IPS DF 4.7 (cell line): ENCODE results near the gene CPEB1.

Experiments used
- DNase-seq: peaks from one replicate; pipeline ENCODE4 v3.0.0-alpha.2; 2013; ENCODE audit warnings: low spot score; ENCODE audit errors: extremely low read depth

CPEB1 gene

GRCh38 chr15:82595766-82596165 lies 51.4 kb downstream of the CPEB1 start:
- DNase-seq: no peak

DNA sequence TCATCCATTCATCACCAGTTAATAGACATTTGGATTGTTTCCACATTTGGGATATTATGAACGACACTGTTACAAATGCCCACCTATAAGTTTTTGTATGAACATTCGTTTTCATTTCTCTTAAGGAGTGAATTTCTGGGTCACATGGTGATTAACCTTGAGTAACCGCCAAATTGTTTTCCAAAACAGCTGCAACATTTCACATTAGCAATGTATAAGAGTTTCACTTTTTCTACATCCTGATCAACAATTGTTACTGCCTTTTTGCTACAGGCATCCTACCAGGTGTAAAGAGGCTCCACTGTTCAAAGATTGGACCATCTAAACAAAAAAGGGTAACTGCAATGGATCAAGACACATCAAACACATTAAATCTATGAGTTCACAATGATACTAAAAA lies 52.0 kb downstream of the CPEB1 start:
- no peak for DNase-seq

- no peak for DNase-seq
Observed at GRCh38 chr15:82587805-82588204, 59.4 kb downstream of the CPEB1 start.

GRCh38 chr15:82585072-82585471 lies 62.1 kb downstream of the CPEB1 start:
- DNase-seq: no peak

DNA sequence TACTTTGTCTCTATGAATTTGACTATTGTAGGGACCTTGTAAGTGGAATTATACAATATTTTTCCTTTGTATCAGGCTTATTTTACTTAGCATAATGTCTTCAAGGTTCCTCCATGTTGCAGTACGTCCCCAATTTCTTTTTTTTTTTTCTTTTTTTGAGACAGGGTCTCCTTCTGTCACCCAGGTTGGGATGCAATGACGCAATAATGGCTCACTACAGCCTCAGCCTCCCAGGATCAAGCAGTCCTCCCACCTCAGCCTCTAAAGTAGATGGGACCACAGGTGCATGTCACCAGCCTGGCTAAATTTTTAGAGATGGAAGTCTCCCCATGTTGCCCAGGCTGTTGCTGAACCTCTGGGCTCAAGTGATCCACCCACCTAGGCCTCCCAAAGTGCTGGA lies 66.5 kb downstream of the CPEB1 start:
- no peak for DNase-seq

GRCh38 chr15:82575335-82575734 lies 71.8 kb downstream of the CPEB1 start:
- DNase-seq: no peak

DNA sequence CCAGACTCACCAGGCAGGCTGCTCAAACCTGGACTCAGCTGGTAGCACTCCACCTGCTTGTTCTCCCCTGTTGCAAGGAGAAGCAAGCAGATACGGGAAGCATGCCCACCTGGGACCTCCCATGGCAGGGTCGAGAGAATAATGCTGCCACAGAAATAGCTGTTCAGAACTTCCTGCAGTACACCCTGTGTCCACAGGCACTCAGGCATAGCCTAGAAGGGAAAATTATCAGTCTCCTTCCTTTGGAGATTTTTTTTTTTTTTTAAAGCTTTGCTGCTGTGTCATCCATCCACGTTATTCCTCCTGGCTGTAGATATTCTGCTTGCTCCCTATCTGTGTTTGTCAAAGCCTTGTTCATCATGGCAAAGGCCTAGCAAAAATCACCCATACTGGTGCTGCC lies 74.2 kb downstream of the CPEB1 start:
- DNase-seq: no peak

DNA sequence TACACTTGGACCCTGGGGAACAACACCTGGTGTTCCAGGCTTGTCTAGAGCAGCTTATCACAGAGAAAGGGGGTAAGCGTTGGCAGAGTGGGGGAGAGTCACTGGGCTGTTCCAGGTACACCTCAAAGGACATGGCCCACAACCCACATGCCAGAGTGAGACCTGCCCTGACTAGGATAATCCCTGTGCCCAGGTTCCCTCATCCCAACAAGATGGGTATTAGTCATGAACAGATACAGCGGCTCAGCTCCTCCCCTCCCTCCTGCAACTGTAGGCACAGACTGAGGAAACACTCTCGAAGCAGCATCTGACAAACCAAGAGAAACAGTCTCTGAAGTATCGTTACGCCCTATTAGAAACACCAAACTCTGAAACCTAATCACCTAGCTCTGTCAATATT lies 74.9 kb downstream of the CPEB1 start:
- DNase-seq: no peak

GRCh38 chr15:82571722-82572222 lies 75.4 kb downstream of the CPEB1 start:
- no peak for DNase-seq

- DNase-seq: no peak
Observed at GRCh38 chr15:82570721-82571508, 76.2 kb downstream of the CPEB1 start.

DNA sequence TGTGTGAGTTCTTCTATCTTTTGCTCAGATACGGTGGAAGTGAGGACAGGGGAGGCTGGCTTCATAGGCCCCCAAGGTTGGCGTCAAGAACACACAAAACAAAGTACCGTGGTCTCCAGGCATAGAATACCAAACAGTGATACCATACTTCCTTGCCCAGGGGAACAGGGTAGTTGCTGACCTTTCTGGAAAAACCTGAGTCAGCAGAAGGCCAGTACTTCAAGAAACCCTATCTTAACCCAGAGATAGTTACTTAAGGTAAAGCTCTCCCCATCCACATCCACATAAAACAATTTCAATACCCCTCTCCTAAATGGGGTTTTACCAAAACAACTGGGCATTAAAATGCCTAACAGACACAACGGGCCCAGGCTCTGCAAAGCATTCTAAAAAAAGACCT lies 77.3 kb downstream of the CPEB1 start:
- no peak for DNase-seq

DNA sequence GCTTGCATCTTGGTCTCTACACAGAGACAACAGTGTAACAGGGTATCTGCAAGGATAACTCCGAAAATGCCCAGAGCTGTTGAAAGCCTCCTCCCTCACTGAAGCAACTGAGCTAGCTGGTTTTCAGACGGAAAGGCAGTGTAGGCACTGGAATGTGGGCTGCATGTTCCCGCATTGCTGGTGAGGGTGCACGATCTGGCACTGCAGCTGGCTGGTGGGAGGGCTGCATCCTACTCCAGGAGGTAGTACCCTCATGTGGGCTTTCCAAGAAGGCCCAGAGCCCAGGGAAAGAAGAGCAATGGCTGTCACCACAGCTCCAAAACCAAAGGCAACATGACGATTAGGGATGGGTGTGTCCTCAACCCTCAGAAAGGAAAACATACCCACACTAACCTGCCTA lies 78.2 kb downstream of the CPEB1 start:
- no peak for DNase-seq

GRCh38 chr15:82567661-82568060 lies 79.5 kb downstream of the CPEB1 start:
- no peak for DNase-seq

DNA sequence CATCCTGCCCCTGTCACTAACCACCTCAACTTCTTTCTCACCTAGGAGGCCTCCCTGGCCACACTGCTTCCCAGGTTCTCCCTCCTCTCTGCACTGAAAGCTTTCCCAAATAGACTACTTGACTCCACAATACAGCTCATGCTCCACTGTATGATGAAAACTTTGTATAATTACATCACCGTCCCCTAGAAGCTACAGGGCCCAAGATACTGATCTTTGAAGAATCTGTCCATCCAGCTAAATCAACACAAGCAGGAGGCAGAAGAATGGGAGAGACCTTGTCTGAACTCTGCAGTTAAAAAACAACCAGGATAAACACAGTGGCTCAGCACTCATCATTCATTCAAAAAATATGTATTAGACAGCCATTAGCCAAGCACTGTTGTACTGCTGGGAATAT lies 80.5 kb downstream of the CPEB1 start:
- no peak for DNase-seq

- DNase-seq: no peak
Observed at GRCh38 chr15:82558502-82558901, 88.7 kb downstream of the CPEB1 start.

GRCh38 chr15:82556315-82557035 lies 90.7 kb downstream of the CPEB1 start:
- no peak for DNase-seq

GRCh38 chr15:82554849-82555248 lies 92.3 kb downstream of the CPEB1 start:
- no peak for DNase-seq

GRCh38 chr15:82554351-82554750 lies 92.8 kb downstream of the CPEB1 start:
- DNase-seq: no peak

DNA sequence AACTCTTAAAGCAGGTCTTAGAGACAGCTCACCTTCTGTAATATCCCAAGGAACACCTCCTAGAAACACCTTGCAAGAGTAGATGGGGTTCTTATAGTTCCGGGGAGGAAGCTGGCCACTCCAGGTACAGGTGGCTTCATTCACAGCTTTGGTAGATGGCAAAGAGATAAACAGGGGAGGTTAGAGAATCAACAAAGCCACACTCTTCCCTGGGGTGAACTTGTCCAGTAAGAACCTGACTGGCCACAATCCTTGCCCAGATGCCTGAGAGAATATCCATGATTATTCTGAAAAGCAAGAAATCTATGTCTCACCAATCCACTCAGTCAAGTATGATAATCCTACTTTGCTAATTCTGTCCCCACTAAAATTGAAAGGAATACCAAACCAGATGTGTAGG lies 93.3 kb downstream of the CPEB1 start:
- DNase-seq: no peak

DNA sequence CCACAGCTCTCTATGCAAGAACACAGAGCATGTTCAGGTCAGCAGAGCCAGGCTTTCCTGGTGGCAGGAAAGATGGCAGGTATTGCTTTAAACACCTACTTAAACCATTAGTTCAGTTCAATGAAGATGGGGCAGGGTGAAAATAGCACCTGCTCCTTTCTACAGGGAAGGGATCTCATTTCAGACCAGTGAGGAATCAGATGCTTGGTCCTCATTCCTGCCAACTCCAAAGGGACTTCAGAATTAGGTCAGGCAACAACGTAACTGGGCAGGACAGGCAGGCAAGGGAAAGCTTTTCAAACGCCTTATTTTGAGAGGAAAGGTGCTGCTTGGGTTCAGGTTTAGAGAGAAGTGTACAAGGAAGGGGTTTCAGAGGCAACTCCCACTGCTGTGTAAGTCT lies 94.3 kb downstream of the CPEB1 start:
- DNase-seq: no peak

- no peak for DNase-seq
Observed at GRCh38 chr15:82551646-82552247, 95.4 kb downstream of the CPEB1 start.

DNA sequence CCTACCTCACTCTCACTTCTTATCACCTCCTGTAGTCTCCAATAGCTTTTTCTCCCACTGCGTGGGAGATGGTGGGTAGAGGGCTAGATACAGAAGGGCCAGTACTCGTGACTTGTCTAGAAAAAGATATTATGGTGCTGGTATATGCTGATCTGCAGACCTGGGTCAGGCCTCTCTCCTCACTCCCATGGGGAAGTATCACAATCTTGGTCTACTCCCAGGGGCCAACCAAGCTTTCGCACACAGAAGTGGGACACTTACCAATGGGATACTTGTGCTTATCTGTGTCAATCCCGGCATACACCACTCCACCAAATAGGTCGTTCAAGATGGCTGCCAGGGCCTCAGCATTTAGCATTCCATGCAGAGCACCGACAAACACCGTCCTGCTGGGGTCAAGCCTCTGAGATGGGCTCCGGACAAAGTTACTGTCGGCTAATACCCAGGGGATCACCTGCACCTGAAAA lies 97.9 kb downstream of the CPEB1 start:
- DNase-seq: no peak
